HepG2 (cell line): ENCODE data around the gene PDXDC1. TPM values are rescaled to one million over a fixed set of nuclear protein-coding genes. Genes with fewer than 3 reads are reported as not detected.
"Not testable (repeated sequence)": the region's sequence is repeated elsewhere in the genome, so short reads cannot be mapped to it uniquely, and the experiment has no call there.

Source experiments
- ARNTL ChIP-seq: sonication (generic); formaldehyde crosslinking; IDR thresholded peaks from 2 replicates; pipeline ENCODE4 v1.4.0; 2020; ENCODE audit warnings: mild to moderate bottlenecking, missing genetic modification reagents
- IKZF5 ChIP-seq: IDR thresholded peaks from 2 replicates; pipeline ENCODE4 v1.6.1; 2018; ENCODE audit warnings: missing genetic modification reagents, mild to moderate bottlenecking, missing compliant biosample characterization
- LBX2 ChIP-seq: sonication (generic); formaldehyde crosslinking; IDR thresholded peaks from 2 replicates; pipeline ENCODE4 v1.5.0; 2020; ENCODE audit warnings: missing genetic modification reagents, mild to moderate bottlenecking, borderline replicate concordance
- MXI1 ChIP-seq: IDR thresholded peaks from 3 replicates; pipeline ENCODE4 v1.6.1; 2012; ENCODE audit warnings: low read depth, low read length, inconsistent platforms, borderline replicate concordance
- NFYC ChIP-seq: IDR thresholded peaks from 2 replicates; pipeline ENCODE4 v1.6.1; 2016; ENCODE audit warnings: missing genetic modification reagents, missing compliant biosample characterization
- RERE ChIP-seq: IDR thresholded peaks from 2 replicates; pipeline ENCODE4 v1.6.1; 2016; ENCODE audit warnings: low read depth, missing genetic modification reagents, missing compliant biosample characterization
- SP1 ChIP-seq, 2 experiments: fragments of 450-650 bp in 1 of 2; sonication (generic) in 1 of 2; formaldehyde crosslinking in 1 of 2; IDR thresholded peaks; 2 replicates each; pipeline versions ENCODE4 v1.4.0 to v1.6.1; 2016 to 2020; ENCODE audit warnings: missing genetic modification reagents in 1 of 2
- THAP9 ChIP-seq: sonication (generic); formaldehyde crosslinking; IDR thresholded peaks from 2 replicates; pipeline ENCODE4; 2020; ENCODE audit warnings: missing genetic modification reagents, mild to moderate bottlenecking, borderline replicate concordance
- ZNF143 ChIP-seq: sonication (generic); formaldehyde crosslinking; IDR thresholded peaks from 2 replicates; pipeline ENCODE4 v1.4.0; 2020; ENCODE audit warnings: missing genetic modification reagents
- ZNF253 ChIP-seq: sonication (generic); formaldehyde crosslinking; IDR thresholded peaks from 2 replicates; pipeline ENCODE4 v1.8.0; 2022; ENCODE audit warnings: mild to moderate bottlenecking, missing genetic modification reagents, borderline replicate concordance
- ZNF335 ChIP-seq: sonication (generic); formaldehyde crosslinking; IDR thresholded peaks from 2 replicates; pipeline ENCODE4 v1.4.0; 2020; ENCODE audit warnings: missing genetic modification reagents
- ZNF552 ChIP-seq: sonication (generic); formaldehyde crosslinking; IDR thresholded peaks from 2 replicates; pipeline ENCODE4 v1.9.0; 2022; ENCODE audit warnings: missing genetic modification reagents, mild to moderate bottlenecking, borderline replicate concordance
- ZNF564 ChIP-seq: sonication (generic); formaldehyde crosslinking; IDR thresholded peaks from 2 replicates; pipeline ENCODE4 v1.8.1; 2023; ENCODE audit warnings: mild to moderate bottlenecking, missing genetic modification reagents
- ZNF691 ChIP-seq: sonication (generic); formaldehyde crosslinking; IDR thresholded peaks from 2 replicates; pipeline ENCODE4 v1.4.0; 2020; ENCODE audit warnings: missing genetic modification reagents, low read depth, mild to moderate bottlenecking, borderline replicate concordance
- ZNF777 ChIP-seq: sonication (generic); formaldehyde crosslinking; IDR thresholded peaks from 2 replicates; pipeline ENCODE4 v1.4.0; 2020; ENCODE audit warnings: missing genetic modification reagents
- ZNF790 ChIP-seq: sonication (generic); formaldehyde crosslinking; IDR thresholded peaks from 2 replicates; pipeline ENCODE4 v1.8.0; 2022; ENCODE audit warnings: missing genetic modification reagents, mild to moderate bottlenecking, borderline replicate concordance
- polyA plus RNA-seq, 8 experiments: library from polyadenylated mRNA; depleted of rRNA in 3 of 8; stranded (reverse) in 7 of 8; unstranded in 1 of 8; fragments of >200 nt; fragmentation: Illumina TruSeq in 4 of 8; extraction: Trizol in 4 of 8; gene quantifications; 2 replicates each; pipeline versions ENCODE4 v1.2.1 to v1.2.3, GENCODE V29; 2011 to 2016; ENCODE audit warnings: low read depth in 4 of 8, missing spikeins in 1 of 8, mixed read lengths in 1 of 8; ENCODE audit not compliant: insufficient read depth in 1 of 8
- total RNA-seq, 5 experiments: library from RNA; depleted of rRNA; stranded (reverse); fragments of >200 nt; fragmentation: Illumina TruSeq; extraction: Trizol; gene quantifications; 2 replicates each; pipeline ENCODE4 v1.2.3, GENCODE V29; 2016; ENCODE audit warnings: low read depth in 1 of 5

The PDXDC1 gene
- total and polyA plus RNA-seq, 2 of the 13 experiments (the other 11 are each of a cell fraction or from before 2014, with no cell fraction given): 133 to 169 TPM

GRCh38 chr16:15093955-15094827 is 119.4 kb downstream of the PDXDC1 start, which contains the start of gene RRN3 (continued):
- peak; percentile 97 for TF ChIP-seq ZNF552 (CRISPR knock-in tag)
- TF ChIP-seq MXI1: peak; percentile 91; the same call in 1 of the 3 replicates
- 0 out of 2 replicates have a peak, but pooled peaks have one; percentile 57 for TF ChIP-seq ZNF790 (CRISPR knock-in tag)
- not testable (repeated sequence) for TF ChIP-seq SP1 (IDR thresholded peaks at IDR 0.05)
- peak; percentile 80 for TF ChIP-seq SP1 (CRISPR knock-in tag; IDR thresholded peaks at IDR 0.05)
- TF ChIP-seq ZNF691: peak; percentile 94; the same call in 1 of the 2 replicates
- peak; percentile 87 for TF ChIP-seq ZNF564
- TF ChIP-seq ZNF777: peak; percentile 60
- TF ChIP-seq NFYC (CRISPR knock-in tag): peak; percentile 97
- TF ChIP-seq ZNF253 (CRISPR knock-in tag): peak; percentile 76; the same call in 1 of the 2 replicates
- TF ChIP-seq LBX2: peak; percentile 77
- TF ChIP-seq ZNF335 (CRISPR knock-in tag): peak; percentile 78
- TF ChIP-seq ARNTL: peak; percentile 84
- peak; percentile 93; the same call in 1 of the 2 replicates for TF ChIP-seq THAP9 (CRISPR knock-in tag)
- peak; percentile 59; the same call in 1 of the 2 replicates for TF ChIP-seq RERE
- peak; percentile 93 for TF ChIP-seq IKZF5 (CRISPR knock-in tag)
- peak; percentile 60; the same call in 1 of the 2 replicates for TF ChIP-seq ZNF143 (CRISPR knock-in tag)
